Tibial nerve (tissue), 4 donors: Measurements from ENCODE around the gene NOS2.

Experiments
- EP300 ChIP-seq, 2 donors: sonication (generic); formaldehyde crosslinking; IDR thresholded peaks; one replicate each; pipeline ENCODE4 v1.6.1; 2017; ENCODE audit warnings: antibody characterized with exemption in 2 of 2, mild to moderate bottlenecking in 1 of 2
- POLR2A ChIP-seq, 2 donors: fragments of 450-650 bp; IDR thresholded peaks; one replicate each; pipeline ENCODE4 v1.6.1; 2017; ENCODE audit warnings: antibody characterized with exemption in 2 of 2, mild to moderate bottlenecking in 2 of 2, moderate library complexity in 2 of 2
- TF ChIP-seq, protein P1 (sequence below), 5 experiments: fragments of 200-600 bp in 3 of 5; fragments of 450-650 bp in 2 of 5; sonication (generic) in 3 of 5; IDR thresholded peaks; one replicate each; pipeline ENCODE4 v1.5.1; 2016 to 2019; ENCODE audit warnings: antibody characterized with exemption in 5 of 5, mild to moderate bottlenecking in 3 of 5, moderate library complexity in 2 of 5

- TF ChIP-seq, protein P1, sequence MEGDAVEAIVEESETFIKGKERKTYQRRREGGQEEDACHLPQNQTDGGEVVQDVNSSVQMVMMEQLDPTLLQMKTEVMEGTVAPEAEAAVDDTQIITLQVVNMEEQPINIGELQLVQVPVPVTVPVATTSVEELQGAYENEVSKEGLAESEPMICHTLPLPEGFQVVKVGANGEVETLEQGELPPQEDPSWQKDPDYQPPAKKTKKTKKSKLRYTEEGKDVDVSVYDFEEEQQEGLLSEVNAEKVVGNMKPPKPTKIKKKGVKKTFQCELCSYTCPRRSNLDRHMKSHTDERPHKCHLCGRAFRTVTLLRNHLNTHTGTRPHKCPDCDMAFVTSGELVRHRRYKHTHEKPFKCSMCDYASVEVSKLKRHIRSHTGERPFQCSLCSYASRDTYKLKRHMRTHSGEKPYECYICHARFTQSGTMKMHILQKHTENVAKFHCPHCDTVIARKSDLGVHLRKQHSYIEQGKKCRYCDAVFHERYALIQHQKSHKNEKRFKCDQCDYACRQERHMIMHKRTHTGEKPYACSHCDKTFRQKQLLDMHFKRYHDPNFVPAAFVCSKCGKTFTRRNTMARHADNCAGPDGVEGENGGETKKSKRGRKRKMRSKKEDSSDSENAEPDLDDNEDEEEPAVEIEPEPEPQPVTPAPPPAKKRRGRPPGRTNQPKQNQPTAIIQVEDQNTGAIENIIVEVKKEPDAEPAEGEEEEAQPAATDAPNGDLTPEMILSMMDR (IDR thresholded peaks at IDR 0.05): no peak
- no peak for TF ChIP-seq POLR2A (IDR thresholded peaks at IDR 0.05)
- TF ChIP-seq EP300 (IDR thresholded peaks at IDR 0.05): no peak
These were observed 25.1 kb upstream of the NOS2 start for GRCh38 chr17:27825459-27825858.
